Memory B cell (primary cell): ENCODE results near the gene TMEM121.

ENCODE experiments used
- ATAC-seq: fragments of 150-1000 bp; cut with Tn5 transposase; 2 replicates; pipeline ENCODE4 v1.10.0; 2021; ENCODE audit warnings: low read depth, mild to moderate bottlenecking, moderate library complexity
- DNase-seq, 2 donors: peaks; one replicate each; pipeline ENCODE4 v3.0.0; 2022; ENCODE audit warnings: low spot score in 2 of 2
- H3K27ac Mint-ChIP-seq: one replicate; pipeline ENCODE4 v1.8.0; 2022; ENCODE audit warnings: mild to moderate bottlenecking, moderate library complexity, mixed read lengths
- H3K27me3 Mint-ChIP-seq: one replicate; pipeline ENCODE4 v1.8.0; 2022; ENCODE audit warnings: mixed read lengths
- H3K36me3 Mint-ChIP-seq: one replicate; pipeline ENCODE4 v1.8.0; 2022; ENCODE audit warnings: mild to moderate bottlenecking, mixed read lengths
- H3K4me1 Mint-ChIP-seq: one replicate; pipeline ENCODE4 v1.8.0; 2022; ENCODE audit warnings: mixed read lengths
- H3K4me3 Mint-ChIP-seq: one replicate; pipeline ENCODE4 v1.8.0; 2022; ENCODE audit warnings: mild to moderate bottlenecking, moderate library complexity, mixed read lengths
- H3K9me3 Mint-ChIP-seq: one replicate; pipeline ENCODE4 v1.8.0; 2022; ENCODE audit warnings: mixed read lengths

TMEM121 gene

GRCh38 chr14:105484069-105484996, 42.0 kb upstream of the TMEM121 start:
- Mint-ChIP-seq H3K27me3 (no peaks in the 10 kb centered on the region), H3K27ac (peak overlapping the region; percentile 99), H3K4me1 (peaks cover 47% of the 10 kb centered on the region), H3K9me3 (no peaks in the 10 kb centered on the region), H3K4me3 (peak overlapping the region; percentile 30), H3K36me3 (peaks cover 3% of the 10 kb centered on the region)
- ATAC-seq (no peak), DNase-seq (peak in 1 of 2 donors; percentile 43)

- H3K4me3 Mint-ChIP-seq, result no peak overlapping the region
- H3K9me3 Mint-ChIP-seq, result no peaks in the 10 kb centered on the region
- H3K4me1 Mint-ChIP-seq, result peaks cover 48% of the 10 kb centered on the region
- ATAC-seq, result no peak
- no peak for DNase-seq
- H3K36me3 Mint-ChIP-seq, result peaks cover 1% of the 10 kb centered on the region
- H3K27ac Mint-ChIP-seq, result peak overlapping the region; percentile 99
- no peaks in the 10 kb centered on the region for H3K27me3 Mint-ChIP-seq
These were observed 41.4 kb upstream of the TMEM121 start for GRCh38 chr14:105484997-105485393.

DNA sequence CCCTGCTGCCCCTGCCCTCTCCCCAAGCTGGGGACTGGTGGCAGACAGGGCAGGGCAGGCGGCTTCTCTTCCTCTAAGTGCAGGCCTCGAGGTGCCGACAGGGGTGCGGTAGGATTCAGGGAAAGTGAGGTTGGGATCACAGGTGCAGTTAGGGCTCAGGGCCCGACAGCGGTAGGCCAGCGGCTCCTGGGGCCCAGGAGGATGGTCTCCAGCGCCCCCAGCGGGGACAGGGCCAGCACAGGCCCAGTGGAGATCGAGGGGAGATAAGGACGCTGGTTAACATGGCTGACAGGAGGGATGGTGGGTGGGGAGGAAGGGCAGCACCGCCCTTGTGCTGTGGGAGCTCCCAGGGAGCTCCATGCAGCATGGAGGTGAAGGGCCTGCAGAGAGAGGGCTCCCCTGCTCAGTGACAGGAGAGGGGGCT, 40.6 kb upstream of the TMEM121 start:
- DNase-seq, result peak in 1 of 2 donors; percentile 55
- ATAC-seq, result no peak
- peak overlapping the region; percentile 63 for H3K4me3 Mint-ChIP-seq
- peaks cover 1% of the 10 kb centered on the region for H3K36me3 Mint-ChIP-seq
- peak overlapping the region; percentile 99 for H3K27ac Mint-ChIP-seq
- no peaks in the 10 kb centered on the region for H3K27me3 Mint-ChIP-seq
- peaks cover 41% of the 10 kb centered on the region for H3K4me1 Mint-ChIP-seq
- no peaks in the 10 kb centered on the region for H3K9me3 Mint-ChIP-seq

GRCh38 chr14:105486163-105486973, 40.0 kb upstream of the TMEM121 start, which contains the start of gene CRIP1:
Gene CRIP1 (plus strand): TSS chr14:105486886. CDS start chr14:105487260, 374 bp downstream.
- peak in 1 of 2 donors; percentile 66 for DNase-seq
- H3K4me3 Mint-ChIP-seq, result peak within 1 kb of the TSS; percentile 89
- H3K9me3 Mint-ChIP-seq, result no peaks in the 10 kb centered on the region

DNA sequence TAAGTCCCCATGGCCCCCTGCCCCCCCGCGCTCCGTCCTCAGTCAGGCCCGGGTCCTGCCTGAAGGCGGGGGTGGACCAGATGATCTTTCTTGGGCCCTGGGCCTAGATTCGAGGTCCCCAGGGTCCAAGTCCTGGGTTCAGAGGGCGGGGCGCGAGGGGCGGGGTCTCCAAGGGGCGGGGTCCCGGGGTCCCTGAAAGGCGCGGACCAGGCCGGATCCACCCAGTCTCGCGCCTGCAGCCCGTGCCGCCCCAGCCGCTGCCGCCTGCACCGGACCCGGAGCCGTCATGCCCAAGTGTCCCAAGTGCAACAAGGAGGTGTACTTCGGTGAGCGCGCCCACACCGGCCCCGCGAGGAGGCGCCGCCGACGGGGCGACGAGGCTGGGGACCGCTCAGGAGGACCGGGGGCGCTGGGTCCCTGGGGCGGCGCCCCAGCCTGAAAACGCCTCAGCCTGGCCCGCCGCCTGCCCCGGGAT, 39.4 kb upstream of the TMEM121 start:
- Mint-ChIP-seq H3K4me3 (peak overlapping the region; percentile 89), H3K36me3 (peaks cover 1% of the 10 kb centered on the region), H3K27me3 (no peaks in the 10 kb centered on the region), H3K9me3 (no peaks in the 10 kb centered on the region), H3K27ac (peak overlapping the region; percentile 99), H3K4me1 (peaks cover 38% of the 10 kb centered on the region)
- DNase-seq, result peak; percentile 79 to 82
- peak; percentile 2 for ATAC-seq

More at GRCh38 chr14:105486163-105486973, 40.0 kb upstream of the TMEM121 start, which contains the start of gene CRIP1:
- H3K27ac Mint-ChIP-seq, result peak within 1 kb of the TSS; percentile 99
- no peaks in the 10 kb centered on the region for H3K27me3 Mint-ChIP-seq
- no peak for ATAC-seq
- H3K4me1 Mint-ChIP-seq, result peaks cover 36% of the 10 kb centered on the region
- H3K36me3 Mint-ChIP-seq, result peaks cover 1% of the 10 kb centered on the region

GRCh38 chr14:105487449-105487985, 38.9 kb upstream of the TMEM121 start:
- Mint-ChIP-seq H3K4me1 (peaks cover 33% of the 10 kb centered on the region), H3K27me3 (no peaks in the 10 kb centered on the region), H3K9me3 (no peaks in the 10 kb centered on the region), H3K4me3 (peak overlapping the region; percentile 89), H3K27ac (peak overlapping the region; percentile 99), H3K36me3 (peaks cover 1% of the 10 kb centered on the region)
- DNase-seq (peak; percentile 72 to 76), ATAC-seq (peak; percentile 3)

DNA sequence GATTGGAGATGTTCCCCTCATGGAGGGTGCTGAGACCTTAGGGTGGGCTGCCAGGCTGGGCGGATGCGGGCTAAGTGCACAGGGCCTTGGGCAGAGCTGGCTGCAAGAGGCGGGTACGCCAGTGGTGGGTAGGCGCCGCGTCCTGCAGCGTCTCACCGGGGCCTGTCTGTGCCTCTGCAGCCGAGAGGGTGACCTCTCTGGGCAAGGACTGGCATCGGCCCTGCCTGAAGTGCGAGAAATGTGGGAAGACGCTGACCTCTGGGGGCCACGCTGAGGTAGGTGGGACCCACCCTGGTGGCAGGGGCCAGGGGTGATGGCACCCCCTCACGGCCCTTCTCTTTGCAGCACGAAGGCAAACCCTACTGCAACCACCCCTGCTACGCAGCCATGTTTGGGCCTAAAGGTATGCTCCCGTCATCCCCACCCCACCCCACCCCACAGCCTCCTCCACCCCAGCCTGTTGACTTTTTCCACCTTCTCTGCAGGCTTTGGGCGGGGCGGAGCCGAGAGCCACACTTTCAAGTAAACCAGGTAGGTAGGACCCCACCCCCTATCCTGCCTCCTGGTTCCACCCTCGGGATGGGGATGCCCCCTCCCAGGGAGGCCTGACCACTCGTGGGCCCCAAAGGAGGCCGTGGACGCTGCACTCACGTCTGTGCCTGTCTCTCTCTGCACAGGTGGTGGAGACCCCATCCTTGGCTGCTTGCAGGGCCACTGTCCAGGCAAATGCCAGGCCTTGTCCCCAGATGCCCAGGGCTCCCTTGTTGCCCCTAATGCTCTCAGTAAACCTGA, 38.2 kb upstream of the TMEM121 start:
- Mint-ChIP-seq H3K27ac (peak overlapping the region; percentile 99), H3K9me3 (no peaks in the 10 kb centered on the region), H3K4me1 (peaks cover 30% of the 10 kb centered on the region), H3K4me3 (peak overlapping the region; percentile 89), H3K36me3 (peaks cover 1% of the 10 kb centered on the region), H3K27me3 (no peaks in the 10 kb centered on the region)
- ATAC-seq (no peak), DNase-seq (no peak)

GRCh38 chr14:105488781-105489541, 37.4 kb upstream of the TMEM121 start:
- no peaks in the 10 kb centered on the region for H3K27me3 Mint-ChIP-seq
- H3K36me3 Mint-ChIP-seq, result peaks cover 1% of the 10 kb centered on the region
- H3K27ac Mint-ChIP-seq, result peak overlapping the region; percentile 99
- peak overlapping the region; percentile 86 for H3K4me3 Mint-ChIP-seq
- no peaks in the 10 kb centered on the region for H3K9me3 Mint-ChIP-seq
- ATAC-seq (no peak), DNase-seq (peak in 1 of 2 donors; percentile 44)
- peaks cover 29% of the 10 kb centered on the region for H3K4me1 Mint-ChIP-seq

GRCh38 chr14:105489542-105490266, 36.7 kb upstream of the TMEM121 start:
- Mint-ChIP-seq H3K27me3 (no peaks in the 10 kb centered on the region), H3K27ac (peak overlapping the region; percentile 99), H3K36me3 (peaks cover 1% of the 10 kb centered on the region), H3K4me1 (peaks cover 23% of the 10 kb centered on the region), H3K9me3 (no peaks in the 10 kb centered on the region), H3K4me3 (peak overlapping the region; percentile 86)
- ATAC-seq (peak; percentile 13), DNase-seq (peak; percentile 83 to 86)

DNA sequence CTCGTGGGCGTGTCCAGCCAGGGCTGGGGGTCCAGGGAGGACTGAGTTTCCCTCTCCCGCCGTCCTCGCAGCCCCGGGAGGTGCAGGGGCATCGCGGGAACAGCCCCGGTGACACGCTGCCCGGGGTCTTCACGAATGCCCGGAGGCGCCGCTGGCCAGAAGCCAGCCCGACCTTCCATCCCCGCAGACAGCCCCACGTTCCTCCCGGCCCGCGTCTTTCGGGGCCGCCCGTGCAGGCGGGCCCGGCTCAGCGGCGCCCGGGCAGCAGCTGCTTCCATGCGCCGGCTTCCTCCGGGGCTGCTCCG, 36.2 kb upstream of the TMEM121 start:
- Mint-ChIP-seq H3K4me3 (peak overlapping the region; percentile 86), H3K27ac (peak overlapping the region; percentile 99), H3K36me3 (peaks cover 1% of the 10 kb centered on the region), H3K27me3 (no peaks in the 10 kb centered on the region), H3K4me1 (peaks cover 21% of the 10 kb centered on the region), H3K9me3 (no peaks in the 10 kb centered on the region)
- DNase-seq, result no peak
- peak; percentile 1 for ATAC-seq

- peaks cover 18% of the 10 kb centered on the region for H3K4me1 Mint-ChIP-seq
- no peaks in the 10 kb centered on the region for H3K27me3 Mint-ChIP-seq
- H3K36me3 Mint-ChIP-seq, result peaks cover 1% of the 10 kb centered on the region
- H3K27ac Mint-ChIP-seq, result peak within 1 kb of the TSS; percentile 99
- DNase-seq, result peak; percentile 95 to 98
- ATAC-seq, result peak; percentile 55
- H3K4me3 Mint-ChIP-seq, result peak within 1 kb of the TSS; percentile 88
- no peaks in the 10 kb centered on the region for H3K9me3 Mint-ChIP-seq
These were observed 35.6 kb upstream of the TMEM121 start, which contains the start of gene TEDC1 for GRCh38 chr14:105490572-105491365. Gene TEDC1 (plus strand): TSS chr14:105491246. CDS start chr14:105491376, 130 bp downstream.
